ENCODE measurements around the gene PDZK1.

DNA sequence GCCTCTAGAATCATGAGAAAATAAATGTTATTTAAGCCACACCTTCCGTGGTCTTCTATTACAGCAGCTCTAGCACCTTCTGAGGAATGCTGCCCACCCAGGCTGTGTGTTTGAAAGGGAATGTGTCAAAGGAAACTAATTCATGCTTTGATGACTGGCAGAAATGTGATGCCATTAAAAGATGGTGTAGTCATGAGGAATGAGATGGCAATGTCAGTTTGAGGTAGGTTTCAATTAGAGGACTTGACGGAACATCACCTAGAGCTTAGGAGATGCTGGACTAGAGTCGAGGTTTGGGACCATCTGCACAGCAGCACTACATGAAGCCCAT lies 10.6 kb downstream of the PDZK1 start:
- no peak for TF ChIP-seq GATA2 (IDR thresholded peaks at IDR 0.05; ENCODE audit: insufficient read depth, insufficient read length, low read depth, low read length)
- no peak for TF ChIP-seq CTCF (IDR thresholded peaks at IDR 0.05; ENCODE audit: extremely low read depth in 1 of 2, insufficient read depth in 1 of 2, low read depth in 1 of 2, low read length in 2 of 2)
- no peak for TF ChIP-seq POLR2A (IDR thresholded peaks at IDR 0.05; ENCODE audit: low read depth, low read length)
- TF ChIP-seq POLR2AphosphoS5 (IDR thresholded peaks at IDR 0.05; ENCODE audit: insufficient read depth, low read depth, low read length) = no peak
- no peak for TF ChIP-seq EZH2 (IDR thresholded peaks at IDR 0.05; ENCODE audit: borderline replicate concordance, low read depth, low read length, severe bottlenecking)
- TF ChIP-seq FOS (IDR thresholded peaks at IDR 0.05; ENCODE audit: borderline replicate concordance, insufficient read depth, low read length) = no peak

All from endothelial cell of umbilical vein (primary cell).